ENCODE measurements around the gene FHIT. TPM values are rescaled to one million over a fixed set of nuclear protein-coding genes. Genes with fewer than 3 reads are reported as not detected.

Gene FHIT
- total RNA-seq, 2 experiments from 2014 or later = 7.6 to 7.9 TPM

DNA sequence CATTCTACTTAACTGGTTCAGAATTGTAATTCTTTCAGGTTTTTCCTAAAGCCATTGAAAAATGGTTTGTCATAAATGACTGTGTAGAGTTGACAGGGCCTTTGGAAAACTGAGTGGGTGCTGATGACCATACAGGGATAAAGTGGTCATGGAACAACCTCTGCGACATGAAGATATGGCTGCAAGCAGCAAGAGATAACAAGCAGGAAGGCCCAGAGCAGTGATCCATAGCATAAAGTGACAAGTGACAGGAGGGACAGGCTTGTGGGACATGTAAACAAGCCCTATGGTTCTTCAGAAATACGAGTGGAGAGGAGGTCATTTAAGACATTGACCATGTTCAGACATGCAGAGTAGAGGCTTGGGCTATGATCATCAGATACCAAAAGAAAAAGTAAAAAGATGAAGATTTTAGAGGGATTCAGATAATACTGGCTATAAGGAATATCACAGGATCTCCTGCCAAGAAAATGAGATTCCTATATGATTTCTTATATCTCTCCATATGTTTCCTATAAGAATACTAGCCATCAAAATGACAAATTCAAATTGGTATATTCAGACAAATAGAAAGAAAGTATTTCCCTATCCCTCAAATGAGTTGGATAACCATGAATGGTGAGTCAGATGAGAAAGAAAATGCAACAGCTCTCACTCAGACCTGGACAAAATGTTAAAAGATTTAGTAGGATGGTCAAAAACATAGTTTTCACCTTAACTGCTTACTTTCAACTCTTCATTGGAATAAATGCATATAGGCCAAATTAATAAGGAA, 1373.8 kb downstream of the FHIT start:
- intact Hi-C loops (cut with micrococcal nuclease) = no loop called here
- Mint-ChIP-seq H3K27me3 (no peaks in the 10 kb centered on the region), H3K4me1 (ENCODE audit: low read depth) (peaks cover 36% of the 10 kb centered on the region), H3K36me3 (ENCODE audit: low read depth) (peaks cover 4% of the 10 kb centered on the region), H3K4me3 (no peak overlapping the region), H3K27ac (no peak overlapping the region), H3K9me3 (peaks cover 5% of the 10 kb centered on the region)
- ATAC-seq = no peak
- TF ChIP-seq, protein P1, sequence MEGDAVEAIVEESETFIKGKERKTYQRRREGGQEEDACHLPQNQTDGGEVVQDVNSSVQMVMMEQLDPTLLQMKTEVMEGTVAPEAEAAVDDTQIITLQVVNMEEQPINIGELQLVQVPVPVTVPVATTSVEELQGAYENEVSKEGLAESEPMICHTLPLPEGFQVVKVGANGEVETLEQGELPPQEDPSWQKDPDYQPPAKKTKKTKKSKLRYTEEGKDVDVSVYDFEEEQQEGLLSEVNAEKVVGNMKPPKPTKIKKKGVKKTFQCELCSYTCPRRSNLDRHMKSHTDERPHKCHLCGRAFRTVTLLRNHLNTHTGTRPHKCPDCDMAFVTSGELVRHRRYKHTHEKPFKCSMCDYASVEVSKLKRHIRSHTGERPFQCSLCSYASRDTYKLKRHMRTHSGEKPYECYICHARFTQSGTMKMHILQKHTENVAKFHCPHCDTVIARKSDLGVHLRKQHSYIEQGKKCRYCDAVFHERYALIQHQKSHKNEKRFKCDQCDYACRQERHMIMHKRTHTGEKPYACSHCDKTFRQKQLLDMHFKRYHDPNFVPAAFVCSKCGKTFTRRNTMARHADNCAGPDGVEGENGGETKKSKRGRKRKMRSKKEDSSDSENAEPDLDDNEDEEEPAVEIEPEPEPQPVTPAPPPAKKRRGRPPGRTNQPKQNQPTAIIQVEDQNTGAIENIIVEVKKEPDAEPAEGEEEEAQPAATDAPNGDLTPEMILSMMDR (IDR thresholded peaks at IDR 0.05) = no peak
- no peak for DNase-seq
- CTCF ChIA-PET = interaction anchor here (1.1 to 1.9 kb wide), 2 partner anchors 19 to 20 kb away, joined by 4 to 6 read pairs; no protein-coding TSS in a partner anchor
- POLR2A ChIA-PET = no interaction called here

DNA sequence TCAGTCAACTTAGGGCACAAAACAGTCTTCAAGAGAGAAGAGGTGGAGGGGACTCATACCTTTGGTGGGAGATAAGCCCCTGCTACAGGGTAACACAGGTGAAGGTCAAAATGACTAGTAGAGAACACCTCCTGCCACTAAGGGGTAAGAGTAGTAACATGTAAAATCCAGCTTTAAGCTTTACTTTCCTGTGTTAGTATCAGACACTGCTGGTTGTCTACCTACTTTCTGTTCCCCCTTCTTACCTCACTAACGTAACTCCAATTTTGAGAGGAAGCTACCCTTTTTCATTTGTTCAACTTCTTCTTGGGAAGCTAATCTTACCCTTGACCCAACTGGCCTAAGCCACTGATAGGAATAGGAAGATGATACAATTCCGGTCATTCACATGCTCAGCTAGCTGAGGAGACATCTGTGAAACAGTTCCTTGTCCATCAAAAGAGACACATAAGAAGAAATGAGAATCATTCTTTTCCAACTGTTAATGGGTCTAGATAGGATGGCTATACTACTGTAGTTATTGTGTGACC, 1374.7 kb downstream of the FHIT start:
- ChIA-PET CTCF (interaction anchor here (1.1 kb wide), 1 partner anchor 18 kb away, joined by 4 read pairs; no protein-coding TSS in a partner anchor), POLR2A (no interaction called here)
- TF ChIP-seq, protein P1 (IDR thresholded peaks at IDR 0.05) = no peak
- Mint-ChIP-seq H3K27ac (no peak overlapping the region), H3K36me3 (ENCODE audit: low read depth) (peaks cover 5% of the 10 kb centered on the region), H3K27me3 (no peaks in the 10 kb centered on the region), H3K9me3 (peaks cover 5% of the 10 kb centered on the region), H3K4me3 (no peak overlapping the region), H3K4me1 (ENCODE audit: low read depth) (peaks cover 43% of the 10 kb centered on the region)
- no peak for DNase-seq
- no peak for ATAC-seq
- intact Hi-C loops (cut with micrococcal nuclease) = no loop called here

DNA sequence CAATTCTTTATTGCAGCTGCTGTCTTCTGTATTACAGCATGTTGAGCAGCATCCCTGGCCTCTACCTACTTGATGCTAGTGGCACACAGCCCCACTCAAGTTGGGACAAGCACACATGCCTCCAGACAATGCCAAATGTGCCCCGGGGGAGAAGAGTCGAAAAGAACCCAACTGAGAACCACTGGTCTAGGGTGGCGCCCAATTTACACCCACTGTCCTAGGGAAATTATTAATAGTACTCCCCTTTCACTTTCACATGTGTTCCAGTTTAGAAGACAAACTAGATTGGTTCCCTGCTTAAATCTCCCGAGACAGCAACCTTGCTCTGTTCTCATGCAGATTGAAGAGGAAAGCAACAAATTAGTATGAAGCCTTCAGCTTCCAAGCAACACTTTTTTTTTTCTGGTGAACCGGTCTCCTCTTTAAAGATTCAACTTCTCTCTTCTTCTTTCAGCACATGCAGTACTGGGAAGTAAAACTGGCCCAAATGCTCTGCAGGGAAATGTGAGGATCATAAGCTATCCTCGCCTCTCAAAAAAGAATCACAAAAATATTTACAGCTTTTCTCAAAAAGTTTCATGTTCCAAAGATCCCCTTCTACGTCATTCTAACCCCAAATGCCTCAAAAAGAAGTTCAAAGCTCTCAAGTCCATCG, 1377.5 kb downstream of the FHIT start:
- intact Hi-C loops (cut with micrococcal nuclease) = no loop called here
- no peak overlapping the region for H3K27ac Mint-ChIP-seq
- ChIA-PET CTCF (no interaction called here), POLR2A (interaction anchor here (1.4 kb wide), 1 partner anchor 10 kb away, joined by 3 read pairs; no protein-coding TSS in a partner anchor)
- TF ChIP-seq, protein P1 (IDR thresholded peaks at IDR 0.05) = no peak
- no peaks in the 10 kb centered on the region for H3K27me3 Mint-ChIP-seq
- H3K9me3 Mint-ChIP-seq = peaks cover 5% of the 10 kb centered on the region
- DNase-seq = no peak
- peaks cover 29% of the 10 kb centered on the region for H3K4me1 Mint-ChIP-seq (ENCODE audit: low read depth)
- ATAC-seq = no peak
- peaks cover 5% of the 10 kb centered on the region for H3K36me3 Mint-ChIP-seq (ENCODE audit: low read depth)
- H3K4me3 Mint-ChIP-seq = no peak overlapping the region

DNA sequence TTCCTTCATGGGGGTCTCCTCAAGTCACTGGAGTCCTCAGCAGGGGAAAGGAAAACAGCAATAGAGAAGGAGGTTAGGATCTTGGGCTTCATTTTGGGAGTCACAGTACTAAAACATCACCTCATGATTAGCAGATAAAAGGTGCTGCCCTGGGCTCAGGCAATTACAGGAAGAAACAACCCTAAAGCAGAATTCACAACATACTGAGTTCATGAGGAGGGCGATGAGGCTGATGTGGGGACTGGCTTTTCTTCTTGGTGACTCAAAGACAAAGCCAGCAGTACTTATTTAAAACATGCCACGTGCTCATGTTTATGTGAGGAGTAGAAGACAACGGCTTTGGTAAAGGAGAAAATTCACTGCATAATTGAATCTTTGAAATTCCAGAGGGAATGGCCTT, 1379.1 kb downstream of the FHIT start:
- ChIA-PET CTCF (interaction anchor here (2.2 kb wide), 1 partner anchor 11 kb away, joined by 5 read pairs; no protein-coding TSS in a partner anchor), POLR2A (no interaction called here)
- Mint-ChIP-seq H3K27ac (no peak overlapping the region), H3K9me3 (peaks cover 5% of the 10 kb centered on the region), H3K36me3 (ENCODE audit: low read depth) (peaks cover 5% of the 10 kb centered on the region), H3K27me3 (no peaks in the 10 kb centered on the region), H3K4me3 (no peak overlapping the region), H3K4me1 (ENCODE audit: low read depth) (peaks cover 36% of the 10 kb centered on the region)
- DNase-seq (no peak), ATAC-seq (peak; percentile 34)
- TF ChIP-seq, protein P1 (IDR thresholded peaks at IDR 0.05) = no peak
- intact Hi-C loops (cut with micrococcal nuclease) = no loop called here

All from activated CD8-positive, alpha-beta T cell treated with anti-CD3 and anti-CD28 coated beads for 36 hours (primary cell).